Stimulated activated effector memory CD8-positive, alpha-beta T cell treated with anti-CD3 and anti-CD28 coated beads, Interleukin-12 subunit alpha, Interleukin-12 subunit beta, amount 100 ng/mL, for 72 hours (primary cell): ENCODE measurements around the gene CHORDC1.
A peak's percentile ranks its signal among the peaks of the same experiment; 100 is the strongest.
"Not testable (repeated sequence)": the region's sequence is repeated elsewhere in the genome, so short reads cannot be mapped to it uniquely, and the experiment has no call there.

Experiments
- ATAC-seq: fragments of 150-1000 bp; cut with Tn5 transposase; 2 replicates; pipeline ENCODE4 v1.10.0; 2021
- DNase-seq, 2 donors: peaks; one replicate each; pipeline ENCODE4 v3.0.0; 2021 to 2022; ENCODE audit warnings: low spot score in 2 of 2
- H3K27ac Mint-ChIP-seq: one replicate; pipeline ENCODE4 v1.8.0; 2022; ENCODE audit warnings: mild to moderate bottlenecking, mixed read lengths
- H3K36me3 Mint-ChIP-seq: one replicate; pipeline ENCODE4 v1.8.0; 2022; ENCODE audit warnings: mild to moderate bottlenecking, mixed read lengths
- H3K4me1 Mint-ChIP-seq: one replicate; pipeline ENCODE4 v1.8.0; 2022; ENCODE audit warnings: mixed read lengths
- H3K4me3 Mint-ChIP-seq: one replicate; pipeline ENCODE4 v1.8.0; 2022; ENCODE audit warnings: mild to moderate bottlenecking, mixed read lengths
- H3K9me3 Mint-ChIP-seq: one replicate; pipeline ENCODE4 v1.8.0; 2022; ENCODE audit warnings: mixed read lengths

CHORDC1 gene

GRCh38 chr11:90229791-90230190 is 6.9 kb upstream of the CHORDC1 start:
- ATAC-seq, result no peak
- Mint-ChIP-seq H3K36me3 (no peaks in the 10 kb centered on the region), H3K27ac (no peak overlapping the region), H3K9me3 (no peaks in the 10 kb centered on the region), H3K4me1 (no peaks in the 10 kb centered on the region), H3K4me3 (no peak overlapping the region)
- no peak for DNase-seq

GRCh38 chr11:90228056-90228455 is 5.2 kb upstream of the CHORDC1 start:
- no peak for ATAC-seq
- H3K4me3 Mint-ChIP-seq, result no peak overlapping the region

GRCh38 chr11:90223248-90223585 is 368 bp upstream of the CHORDC1 start:
- Mint-ChIP-seq H3K36me3 (peaks cover 33% of the 10 kb centered on the region), H3K9me3 (no peaks in the 10 kb centered on the region), H3K4me3 (peak overlapping the region; percentile 97), H3K27ac (peak overlapping the region; percentile 95), H3K4me1 (peaks cover 45% of the 10 kb centered on the region)
- DNase-seq, result no peak
- ATAC-seq, result peak; percentile 72

More at GRCh38 chr11:90228056-90228455, 5.2 kb upstream of the CHORDC1 start:
- peaks cover 2% of the 10 kb centered on the region for H3K36me3 Mint-ChIP-seq
- no peak for DNase-seq
- no peak overlapping the region for H3K27ac Mint-ChIP-seq
- no peaks in the 10 kb centered on the region for H3K9me3 Mint-ChIP-seq
- peaks cover 6% of the 10 kb centered on the region for H3K4me1 Mint-ChIP-seq

- Mint-ChIP-seq H3K9me3 (no peaks in the 10 kb centered on the region), H3K4me1 (peaks cover 45% of the 10 kb centered on the region), H3K36me3 (peaks cover 46% of the 10 kb centered on the region), H3K27ac (peak overlapping the region; percentile 95), H3K4me3 (peak overlapping the region; percentile 97)
- no peak for ATAC-seq
- DNase-seq, result no peak
Observed at GRCh38 chr11:90221803-90222458, 918 bp downstream of the CHORDC1 start.

- peaks cover 54% of the 10 kb centered on the region for H3K4me1 Mint-ChIP-seq
- H3K27ac Mint-ChIP-seq, result peak overlapping the region; percentile 95
- no peaks in the 10 kb centered on the region for H3K9me3 Mint-ChIP-seq
- peaks cover 61% of the 10 kb centered on the region for H3K36me3 Mint-ChIP-seq
- H3K4me3 Mint-ChIP-seq, result peak overlapping the region; percentile 97
- no peak for DNase-seq
- ATAC-seq, result peak; percentile 36
Observed at GRCh38 chr11:90220391-90220790, 2.5 kb downstream of the CHORDC1 start.

GRCh38 chr11:90219438-90219837 is 3.4 kb downstream of the CHORDC1 start:
- peak overlapping the region; percentile 95 for H3K27ac Mint-ChIP-seq

GRCh38 chr11:90218606-90219005 is 4.2 kb downstream of the CHORDC1 start:
- Mint-ChIP-seq H3K36me3 (peaks cover 78% of the 10 kb centered on the region), H3K9me3 (no peaks in the 10 kb centered on the region), H3K4me3 (no peak overlapping the region), H3K27ac (peak overlapping the region; percentile 43), H3K4me1 (peaks cover 48% of the 10 kb centered on the region)
- DNase-seq (no peak), ATAC-seq (no peak)

More at GRCh38 chr11:90219438-90219837, 3.4 kb downstream of the CHORDC1 start:
- no peak for ATAC-seq
- H3K4me3 Mint-ChIP-seq, result peak overlapping the region; percentile 97
- H3K9me3 Mint-ChIP-seq, result no peaks in the 10 kb centered on the region
- peaks cover 69% of the 10 kb centered on the region for H3K36me3 Mint-ChIP-seq
- no peak for DNase-seq
- peaks cover 54% of the 10 kb centered on the region for H3K4me1 Mint-ChIP-seq

GRCh38 chr11:90216611-90217010 is 6.2 kb downstream of the CHORDC1 start:
- no peak for ATAC-seq
- Mint-ChIP-seq H3K36me3 (peaks cover 81% of the 10 kb centered on the region), H3K4me3 (no peak overlapping the region), H3K27ac (no peak overlapping the region), H3K4me1 (peaks cover 40% of the 10 kb centered on the region), H3K9me3 (no peaks in the 10 kb centered on the region)
- no peak for DNase-seq

GRCh38 chr11:90213322-90213721 is 9.5 kb downstream of the CHORDC1 start:
- DNase-seq, result no peak
- peaks cover 97% of the 10 kb centered on the region for H3K36me3 Mint-ChIP-seq
- ATAC-seq, result no peak
- H3K9me3 Mint-ChIP-seq, result no peaks in the 10 kb centered on the region
- peak overlapping the region; percentile 16 for H3K27ac Mint-ChIP-seq
- H3K4me3 Mint-ChIP-seq, result no peak overlapping the region
- peaks cover 18% of the 10 kb centered on the region for H3K4me1 Mint-ChIP-seq

- Mint-ChIP-seq H3K9me3 (no peaks in the 10 kb centered on the region), H3K4me1 (peaks cover 9% of the 10 kb centered on the region), H3K27ac (peak overlapping the region; percentile 30), H3K36me3 (peaks cover 100% of the 10 kb centered on the region), H3K4me3 (no peak overlapping the region)
- ATAC-seq (no peak), DNase-seq (no peak)
Observed at GRCh38 chr11:90208857-90209256, 14.0 kb downstream of the CHORDC1 start.

- not testable (repeated sequence) for ATAC-seq, H3K4me1 Mint-ChIP-seq, H3K4me3 Mint-ChIP-seq, H3K9me3 Mint-ChIP-seq, H3K27ac Mint-ChIP-seq, DNase-seq
- peaks cover 100% of the 10 kb centered on the region for H3K36me3 Mint-ChIP-seq
Observed at GRCh38 chr11:90207992-90208391, 14.9 kb downstream of the CHORDC1 start.

- peaks cover 6% of the 10 kb centered on the region for H3K4me1 Mint-ChIP-seq
- peak overlapping the region; percentile 44 for H3K27ac Mint-ChIP-seq
- peaks cover 100% of the 10 kb centered on the region for H3K36me3 Mint-ChIP-seq
- ATAC-seq (no peak), DNase-seq (no peak)
- H3K9me3 Mint-ChIP-seq, result no peaks in the 10 kb centered on the region
- H3K4me3 Mint-ChIP-seq, result no peak overlapping the region
Observed at GRCh38 chr11:90204832-90205646, 17.8 kb downstream of the CHORDC1 start.

- DNase-seq, result no peak
- ATAC-seq, result no peak
- no peaks in the 10 kb centered on the region for H3K9me3 Mint-ChIP-seq
- H3K4me3 Mint-ChIP-seq, result no peak overlapping the region
- no peaks in the 10 kb centered on the region for H3K4me1 Mint-ChIP-seq
- no peak overlapping the region for H3K27ac Mint-ChIP-seq
- H3K36me3 Mint-ChIP-seq, result peaks cover 100% of the 10 kb centered on the region
Observed at GRCh38 chr11:90204407-90204806, 18.4 kb downstream of the CHORDC1 start.

- DNase-seq (no peak), ATAC-seq (no peak)
- H3K36me3 Mint-ChIP-seq, result peaks cover 95% of the 10 kb centered on the region
- H3K4me3 Mint-ChIP-seq, result no peak overlapping the region
- no peaks in the 10 kb centered on the region for H3K4me1 Mint-ChIP-seq
- H3K27ac Mint-ChIP-seq, result no peak overlapping the region
- H3K9me3 Mint-ChIP-seq, result no peaks in the 10 kb centered on the region
Observed at GRCh38 chr11:90202342-90202741, 20.5 kb downstream of the CHORDC1 start.

GRCh38 chr11:90197377-90197776 is 25.5 kb downstream of the CHORDC1 start:
- no peaks in the 10 kb centered on the region for H3K9me3 Mint-ChIP-seq
- peak overlapping the region; percentile 7 for H3K27ac Mint-ChIP-seq
- ATAC-seq (no peak), DNase-seq (no peak)
- H3K4me3 Mint-ChIP-seq, result no peak overlapping the region
- no peaks in the 10 kb centered on the region for H3K4me1 Mint-ChIP-seq
- H3K36me3 Mint-ChIP-seq, result peaks cover 45% of the 10 kb centered on the region
